Heart left ventricle (tissue), 13 donors: ENCODE data around the gene PUS1.

ENCODE experiments used
- POLR2A ChIP-seq, 2 donors: fragments of 450-650 bp; IDR thresholded peaks; one replicate each; pipeline ENCODE4 v1.6.1; 2017; ENCODE audit warnings: antibody characterized with exemption in 2 of 2, mild to moderate bottlenecking in 2 of 2, moderate library complexity in 2 of 2
- TF ChIP-seq, protein P1 (sequence below), 12 donors: fragments of 200-600 bp; sonication (generic) in 4 of 12; IDR thresholded peaks; one replicate each; pipeline versions ENCODE4 v1.5.0 to v1.8.0; 2018 to 2022; ENCODE audit warnings: antibody characterized with exemption in 12 of 12, mild to moderate bottlenecking in 5 of 12
- donor health status: ischemic (EF 13 %, LVEDD 7.1; RV severe dilation, severe dysfunction).
- donor health status: DM: no; HTN: yes; CAD: no.
- donor health status: DM: no; HTN: no; CAD: no.
- donor health status: ischemic (EF 25% LVEDD 6.9; RV normal size, moderate dysfunction).
- donor health status: ischemic (EF 25% LVEDD 5.7; RV mildly dilated, moderate dysfunction).
- donor health status: ischemic (EF 35%, LVEDD 5.7; RV mildly dilated, moderate dysfunction).
- donor health status: nonischemic (EF 11% LVEDD 7.7; RV severe dilation, severe dysfunction).
- donor health status: DM: yes; HTN: yes; CAD: no.
- donor health status: PGD.
- donor health status: ischemic (EF 29% LVEDD 5.4; RV normal size, mild dysfunction).
- donor health status: nonischemic (EF 23%, LVEDD 6.1; RV moderate dilation, normal function).

DNA sequence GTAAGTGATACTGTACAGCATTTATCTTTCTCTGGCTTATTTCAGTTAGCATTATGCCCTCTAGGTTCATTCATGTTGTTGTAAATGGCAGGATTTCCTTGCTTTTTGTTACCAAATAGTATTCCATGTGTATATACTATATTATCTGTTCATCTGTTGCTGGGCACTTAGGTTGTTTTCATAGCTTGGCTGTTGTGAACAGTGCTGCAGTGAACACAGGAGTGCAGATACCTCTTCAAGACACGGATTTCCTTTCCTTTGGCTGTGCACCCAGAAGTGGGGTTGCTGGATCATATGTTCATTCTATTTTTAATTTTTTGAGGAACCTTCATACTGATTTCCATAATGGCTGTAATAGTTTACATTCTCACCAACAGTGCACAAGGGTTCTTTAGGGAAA, 42.1 kb downstream of the PUS1 start:
- no peak for TF ChIP-seq POLR2A (IDR thresholded peaks at IDR 0.05)
- TF ChIP-seq, protein P1, sequence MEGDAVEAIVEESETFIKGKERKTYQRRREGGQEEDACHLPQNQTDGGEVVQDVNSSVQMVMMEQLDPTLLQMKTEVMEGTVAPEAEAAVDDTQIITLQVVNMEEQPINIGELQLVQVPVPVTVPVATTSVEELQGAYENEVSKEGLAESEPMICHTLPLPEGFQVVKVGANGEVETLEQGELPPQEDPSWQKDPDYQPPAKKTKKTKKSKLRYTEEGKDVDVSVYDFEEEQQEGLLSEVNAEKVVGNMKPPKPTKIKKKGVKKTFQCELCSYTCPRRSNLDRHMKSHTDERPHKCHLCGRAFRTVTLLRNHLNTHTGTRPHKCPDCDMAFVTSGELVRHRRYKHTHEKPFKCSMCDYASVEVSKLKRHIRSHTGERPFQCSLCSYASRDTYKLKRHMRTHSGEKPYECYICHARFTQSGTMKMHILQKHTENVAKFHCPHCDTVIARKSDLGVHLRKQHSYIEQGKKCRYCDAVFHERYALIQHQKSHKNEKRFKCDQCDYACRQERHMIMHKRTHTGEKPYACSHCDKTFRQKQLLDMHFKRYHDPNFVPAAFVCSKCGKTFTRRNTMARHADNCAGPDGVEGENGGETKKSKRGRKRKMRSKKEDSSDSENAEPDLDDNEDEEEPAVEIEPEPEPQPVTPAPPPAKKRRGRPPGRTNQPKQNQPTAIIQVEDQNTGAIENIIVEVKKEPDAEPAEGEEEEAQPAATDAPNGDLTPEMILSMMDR (IDR thresholded peaks at IDR 0.05), result no peak
